HFF-Myc (cell line): ENCODE measurements around the gene COL17A1.

Experiments used
- DNase-seq: peaks from one replicate; pipeline ENCODE4 v3.0.0-alpha.2; 2011; ENCODE audit warnings: low read depth; ENCODE audit errors: extremely low read depth
- H3K4me3 ChIP-seq: replicated peaks from 2 replicates; pipeline ENCODE4 v1.5.1; 2011; ENCODE audit warnings: low read depth, mild to moderate bottlenecking, control low read depth, low read length
- TF ChIP-seq, protein P1 (sequence below): IDR thresholded peaks from 2 replicates; pipeline ENCODE4 v1.5.1; 2012; ENCODE audit warnings: mild to moderate bottlenecking, low read depth, low read length, control low read depth; ENCODE audit errors: missing control alignments

Gene COL17A1

DNA sequence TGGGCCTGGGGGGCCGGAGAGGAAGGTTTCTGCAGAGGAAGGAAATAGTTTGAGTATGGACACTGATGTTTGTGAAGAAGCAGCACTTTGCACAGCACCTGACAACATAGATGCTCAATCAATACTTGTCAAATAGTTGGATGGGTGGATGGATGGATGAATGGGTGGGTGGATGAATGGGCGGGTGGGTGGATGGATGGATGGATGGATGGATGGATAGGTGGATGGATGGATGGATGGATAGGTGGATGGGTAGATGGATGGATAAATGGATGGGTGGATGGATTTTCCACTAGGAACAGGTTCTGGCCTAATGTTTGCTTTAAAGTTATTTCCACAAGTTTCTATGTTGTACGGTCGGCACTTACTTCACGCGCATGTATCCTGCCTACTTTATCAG, 45.3 kb downstream of the COL17A1 start:
- no peak for DNase-seq
- TF ChIP-seq, protein P1, sequence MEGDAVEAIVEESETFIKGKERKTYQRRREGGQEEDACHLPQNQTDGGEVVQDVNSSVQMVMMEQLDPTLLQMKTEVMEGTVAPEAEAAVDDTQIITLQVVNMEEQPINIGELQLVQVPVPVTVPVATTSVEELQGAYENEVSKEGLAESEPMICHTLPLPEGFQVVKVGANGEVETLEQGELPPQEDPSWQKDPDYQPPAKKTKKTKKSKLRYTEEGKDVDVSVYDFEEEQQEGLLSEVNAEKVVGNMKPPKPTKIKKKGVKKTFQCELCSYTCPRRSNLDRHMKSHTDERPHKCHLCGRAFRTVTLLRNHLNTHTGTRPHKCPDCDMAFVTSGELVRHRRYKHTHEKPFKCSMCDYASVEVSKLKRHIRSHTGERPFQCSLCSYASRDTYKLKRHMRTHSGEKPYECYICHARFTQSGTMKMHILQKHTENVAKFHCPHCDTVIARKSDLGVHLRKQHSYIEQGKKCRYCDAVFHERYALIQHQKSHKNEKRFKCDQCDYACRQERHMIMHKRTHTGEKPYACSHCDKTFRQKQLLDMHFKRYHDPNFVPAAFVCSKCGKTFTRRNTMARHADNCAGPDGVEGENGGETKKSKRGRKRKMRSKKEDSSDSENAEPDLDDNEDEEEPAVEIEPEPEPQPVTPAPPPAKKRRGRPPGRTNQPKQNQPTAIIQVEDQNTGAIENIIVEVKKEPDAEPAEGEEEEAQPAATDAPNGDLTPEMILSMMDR = no peak
- no peak overlapping the region for H3K4me3 ChIP-seq

DNA sequence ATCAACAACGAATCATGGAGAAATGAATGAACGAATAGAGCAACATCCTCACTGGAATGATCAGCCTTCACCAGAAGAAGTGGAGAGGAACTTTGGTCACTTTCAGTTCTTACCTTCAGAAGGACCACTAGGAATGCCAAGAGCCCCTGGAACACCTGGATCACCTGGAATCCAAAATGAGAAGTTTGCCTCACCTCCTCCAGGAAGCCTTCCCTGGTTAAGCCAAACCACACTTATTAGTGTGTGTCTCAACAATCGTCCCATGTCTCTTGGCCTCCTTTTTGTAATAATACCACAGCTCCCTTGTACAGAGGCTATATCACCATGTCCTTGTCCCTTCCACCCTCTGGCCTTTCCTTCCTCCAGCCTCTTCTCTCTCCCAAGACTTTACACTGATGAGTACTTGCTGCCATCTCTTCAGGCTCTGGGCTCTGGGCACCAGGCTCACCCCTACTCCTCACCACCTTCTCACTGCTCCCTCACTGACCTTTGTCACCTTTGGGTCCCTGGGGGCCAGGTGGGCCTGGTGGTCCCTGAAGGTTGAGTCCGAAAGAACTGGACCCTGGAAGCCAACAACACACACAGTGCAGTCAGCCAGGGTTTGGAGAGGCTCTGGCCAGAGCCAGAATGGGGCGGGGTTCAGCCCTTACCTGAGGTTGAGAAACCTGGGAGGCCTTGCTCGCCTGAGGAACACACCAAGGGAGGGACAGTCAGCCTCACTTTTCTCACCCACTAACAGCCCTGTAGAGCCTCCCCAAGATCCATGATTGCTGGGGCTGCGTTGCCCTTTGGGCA, 46.5 kb downstream of the COL17A1 start:
- TF ChIP-seq, protein P1 = no peak
- DNase-seq = no peak
- H3K4me3 ChIP-seq = no peak overlapping the region

DNA sequence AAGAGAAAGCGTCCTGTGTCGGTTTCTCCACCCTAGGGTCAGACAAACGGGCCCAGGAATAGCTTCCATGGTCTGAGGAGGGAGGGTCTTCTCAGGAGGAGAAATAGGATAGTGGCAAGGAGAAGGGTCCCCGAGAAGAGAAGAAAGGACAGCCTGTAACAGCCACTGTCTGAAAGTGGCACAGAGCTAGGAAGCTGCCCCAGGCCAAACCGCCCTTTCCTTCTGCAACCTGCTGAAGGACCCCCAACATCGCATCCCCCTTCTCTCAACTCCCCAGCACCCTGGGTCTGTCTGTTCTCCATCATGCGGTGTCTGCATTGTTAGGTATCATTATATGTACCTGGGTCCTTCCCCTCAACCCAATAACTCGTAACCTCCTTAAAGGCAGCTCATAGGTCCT, 47.1 kb downstream of the COL17A1 start:
- TF ChIP-seq, protein P1 = no peak
- no peak overlapping the region for H3K4me3 ChIP-seq
- DNase-seq = no peak

DNA sequence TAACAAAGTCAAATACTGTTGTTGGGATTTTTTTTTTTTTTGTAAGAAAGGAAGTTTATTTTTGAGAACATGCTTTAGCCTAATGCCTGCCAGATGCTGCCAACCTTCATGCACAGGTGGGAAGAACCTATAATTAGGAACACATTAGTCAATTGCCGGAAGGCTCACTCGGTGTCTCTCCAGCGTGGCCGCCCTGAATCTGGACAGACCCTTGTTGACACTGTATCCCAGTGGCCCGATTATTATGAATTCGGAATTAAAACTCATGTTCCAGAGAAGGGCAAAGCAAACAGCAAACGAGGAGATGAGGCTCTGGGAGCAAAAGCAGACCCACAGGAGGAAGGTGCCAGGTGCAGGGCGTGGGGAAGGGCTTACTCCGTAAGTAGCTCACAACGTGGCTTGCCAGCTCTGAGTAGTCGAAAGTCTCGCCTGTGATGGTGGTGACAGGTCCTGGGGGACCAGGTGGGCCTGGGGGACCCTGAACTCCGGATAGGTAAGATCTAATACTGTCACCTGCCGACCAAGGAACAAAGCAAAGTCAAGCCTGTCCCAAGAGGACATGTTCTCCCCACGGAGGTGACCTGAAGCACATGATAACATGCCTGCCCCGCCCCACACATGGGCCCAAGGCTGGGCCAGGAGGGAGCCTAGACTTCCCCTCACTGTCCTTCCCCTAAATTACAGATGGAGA, 48.3 kb downstream of the COL17A1 start:
- no peak for DNase-seq
- TF ChIP-seq, protein P1 = no peak
- H3K4me3 ChIP-seq = no peak overlapping the region

DNA sequence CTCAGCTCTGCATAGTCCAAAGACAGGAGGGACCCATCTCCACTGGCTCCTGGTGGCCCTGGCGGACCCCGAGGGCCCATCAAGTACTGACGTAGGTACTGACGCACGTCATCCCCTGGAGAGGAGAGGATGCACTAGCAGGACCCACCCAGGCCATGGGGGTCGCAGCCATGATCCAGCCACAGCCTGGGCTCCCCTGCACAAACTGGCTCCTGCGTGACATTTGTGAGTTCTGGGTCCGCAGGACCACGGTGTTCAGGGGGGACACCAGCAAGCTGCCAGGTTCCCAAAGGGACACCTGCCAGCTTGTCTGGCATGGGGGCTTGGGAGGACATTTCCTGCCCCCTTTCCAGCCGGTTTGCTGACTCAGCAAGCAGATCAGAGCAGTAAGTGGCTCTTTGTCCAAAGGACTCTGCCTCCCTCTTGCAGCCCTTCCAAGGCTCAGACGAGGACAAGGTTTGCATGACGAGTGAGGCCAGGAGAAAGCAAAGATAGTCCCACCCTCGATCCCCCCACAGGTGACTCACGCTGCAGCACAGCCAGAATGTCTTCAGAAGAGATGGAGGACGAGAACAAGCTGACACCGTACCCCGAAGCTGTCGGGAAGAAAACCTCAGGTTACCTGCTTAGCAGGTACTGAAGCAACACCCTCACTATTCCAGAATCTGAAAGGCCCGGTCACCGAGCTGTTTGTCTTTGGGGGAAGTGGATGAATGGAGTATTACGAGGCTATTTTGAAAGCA, 49.0 kb downstream of the COL17A1 start:
- H3K4me3 ChIP-seq = no peak overlapping the region

DNA sequence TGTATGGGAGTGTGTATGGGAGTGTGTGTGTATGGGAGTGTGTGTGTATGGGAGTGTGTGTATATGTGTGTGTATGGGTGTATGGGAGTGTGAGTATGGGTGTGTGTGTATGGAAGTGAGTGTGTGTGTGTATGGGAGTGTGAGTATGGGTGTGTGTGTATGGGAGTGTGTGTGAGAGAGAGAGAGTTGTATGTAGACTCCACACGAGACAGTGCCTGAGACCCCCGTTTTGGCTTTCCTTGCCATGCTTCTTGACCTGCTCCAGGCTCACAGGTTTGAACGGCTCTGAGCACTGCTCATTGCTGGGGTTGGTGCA, 49.7 kb downstream of the COL17A1 start:
- no peak for DNase-seq
- no peak overlapping the region for H3K4me3 ChIP-seq
- TF ChIP-seq, protein P1 = no peak

More for the DNA sequence above, 49.0 kb downstream of the COL17A1 start:
- TF ChIP-seq, protein P1 = no peak
- no peak for DNase-seq
